HCEC 1CT (cell line): ENCODE data around the gene SLC48A1.
A peak's percentile ranks its signal among the peaks of the same experiment; 100 is the strongest.
"Not testable (repeated sequence)": the region's sequence is repeated elsewhere in the genome, so short reads cannot be mapped to it uniquely, and the experiment has no call there.

ENCODE experiments used
- DNase-seq: peaks from one replicate; pipeline ENCODE4 v3.0.0-alpha.2; 2017

The SLC48A1 gene

DNA sequence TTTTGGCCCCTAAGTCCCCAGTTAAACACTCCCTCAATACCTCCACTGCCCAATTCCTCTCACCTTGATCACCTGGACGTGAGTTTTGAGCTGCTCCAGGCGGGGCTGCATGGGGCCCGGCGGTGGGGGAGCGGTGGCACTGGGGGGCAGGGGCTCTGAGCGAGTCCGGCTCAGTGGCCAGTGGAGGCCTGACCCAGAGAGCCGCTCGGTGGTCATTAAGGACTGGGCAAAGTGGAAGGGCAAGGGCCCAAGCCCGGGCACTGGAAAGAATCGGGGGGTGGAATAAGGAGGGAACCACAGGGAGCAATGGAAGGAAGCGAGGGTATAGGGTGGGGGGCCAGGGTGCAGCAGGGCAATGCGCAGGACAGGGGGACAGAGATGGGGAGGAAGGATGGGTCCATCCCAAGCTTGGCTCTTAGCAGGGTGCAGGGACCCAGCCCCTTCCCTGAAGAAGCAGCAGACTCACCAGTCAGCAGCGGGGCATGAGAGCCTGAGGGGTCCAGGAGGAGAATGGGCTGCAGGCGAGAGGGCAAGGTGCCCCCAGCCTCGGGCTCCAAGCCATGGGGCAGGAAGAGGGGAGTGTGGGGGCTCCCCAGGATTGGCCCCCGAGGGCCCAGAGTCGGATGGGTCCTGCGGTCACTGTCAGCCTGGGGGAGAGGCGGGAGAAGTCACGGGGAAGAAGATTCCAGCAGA, 22.2 kb downstream of the SLC48A1 start:
- no peak for DNase-seq

DNA sequence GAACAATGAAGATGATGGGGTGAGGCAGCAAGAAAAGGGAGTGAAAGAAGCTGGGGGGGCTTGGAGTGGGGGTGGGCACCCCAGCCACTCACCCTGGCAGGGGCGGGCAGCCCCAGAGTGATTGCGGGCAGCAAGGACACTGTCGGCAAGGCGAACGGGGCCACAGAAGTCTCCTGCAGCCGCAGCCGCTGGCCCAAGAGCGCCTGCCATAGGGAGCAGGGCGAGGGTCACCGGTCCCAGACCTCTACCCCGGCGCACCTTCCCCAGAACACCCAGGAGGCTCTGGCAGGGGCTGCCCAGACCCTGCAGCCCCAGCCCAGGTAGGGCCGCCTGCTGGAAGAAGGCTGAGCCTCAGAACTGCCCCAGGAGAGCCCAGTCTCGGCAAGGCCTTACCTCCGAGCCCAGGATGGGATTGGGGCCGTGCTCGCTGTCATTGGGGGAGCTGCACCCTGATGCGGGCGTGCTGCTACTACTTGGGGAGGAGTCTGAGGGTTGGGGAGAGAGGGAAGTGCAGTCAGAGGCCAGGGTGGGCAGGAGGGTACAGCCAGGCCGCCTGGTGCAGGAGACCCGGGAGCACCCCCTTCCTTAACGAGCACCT, 22.9 kb downstream of the SLC48A1 start:
- no peak for DNase-seq

- no peak for DNase-seq
Measured at GRCh38 chr12:47797441-47797840, 24.4 kb downstream of the SLC48A1 start.

DNA sequence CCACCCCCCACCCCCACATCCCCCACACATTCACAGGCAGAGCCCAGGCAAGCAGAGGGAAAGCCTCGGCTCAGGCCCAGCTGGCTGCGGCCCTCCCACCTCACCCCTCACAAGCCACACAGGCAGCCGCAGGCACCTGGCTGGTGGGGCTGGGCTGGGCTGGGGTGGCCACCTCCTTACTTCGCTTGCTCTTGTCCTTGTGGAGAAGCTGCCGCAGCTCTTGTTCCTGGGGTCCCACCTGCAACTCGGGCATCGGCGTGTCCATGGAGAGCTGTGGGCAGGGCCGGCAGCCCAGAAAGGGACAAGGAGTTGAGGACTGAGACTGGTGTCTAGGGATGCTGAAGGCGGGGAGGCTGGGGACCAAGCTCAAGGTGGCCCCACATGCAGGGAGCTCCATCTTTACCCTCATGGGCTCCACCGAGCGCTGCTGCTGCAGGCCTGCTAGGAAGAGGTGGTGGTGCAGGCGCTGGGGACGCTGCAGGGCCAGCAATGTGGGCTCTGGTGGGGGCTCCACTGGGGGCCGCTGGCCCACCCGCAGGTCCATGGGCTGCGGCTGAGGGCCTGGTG, 25.4 kb downstream of the SLC48A1 start:
- no peak for DNase-seq

DNA sequence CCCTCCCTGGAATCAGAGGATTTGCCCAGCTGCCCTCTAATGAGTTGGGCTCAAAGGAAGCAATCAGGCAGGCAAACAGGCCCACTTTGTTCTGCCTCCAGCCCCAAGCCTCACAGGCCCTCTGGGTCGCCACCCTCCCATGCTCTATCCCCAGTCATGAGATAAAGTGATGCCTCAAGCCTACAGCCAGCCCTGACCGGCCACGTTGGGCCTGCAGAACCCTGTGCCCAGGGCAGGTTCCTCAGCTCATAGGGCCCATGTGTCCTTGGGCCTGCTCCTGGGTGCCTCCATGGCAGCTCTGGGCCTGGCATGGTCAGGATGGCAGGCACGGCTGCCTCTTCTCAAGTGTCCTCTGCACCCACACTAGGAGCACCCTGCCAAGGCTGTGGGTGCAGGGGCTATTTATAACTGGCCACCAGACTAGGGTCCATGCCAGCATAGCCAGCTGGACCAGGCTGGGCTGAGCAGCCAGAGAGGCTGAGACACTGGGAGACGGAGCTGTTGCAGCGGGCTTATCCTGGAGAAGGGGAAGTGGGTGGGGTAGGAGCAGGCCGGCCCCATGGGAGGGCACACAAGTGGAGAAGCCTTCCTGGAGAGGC, 26.4 kb downstream of the SLC48A1 start:
- DNase-seq = no peak

DNA sequence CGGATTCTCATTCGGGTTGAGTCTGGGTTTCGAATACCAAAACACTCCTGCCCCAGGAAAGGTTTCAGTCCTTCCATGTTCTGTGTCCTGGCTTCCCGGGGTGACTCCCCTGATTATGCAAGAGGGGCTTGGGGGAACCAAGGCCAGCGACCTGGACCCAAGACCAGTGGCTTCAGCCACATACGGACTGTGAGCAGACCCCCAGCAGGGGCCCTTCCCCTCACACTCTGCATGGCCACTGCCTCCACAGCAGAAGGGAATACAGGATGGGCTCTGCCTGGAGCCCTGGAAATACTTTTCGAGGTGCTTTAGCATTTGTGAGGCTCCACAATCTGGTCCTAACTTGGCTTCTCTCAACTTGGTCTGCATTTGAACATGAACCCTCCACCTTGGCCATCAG, 27.5 kb downstream of the SLC48A1 start:
- DNase-seq = no peak

GRCh38 chr12:47801170-47801903, 28.3 kb downstream of the SLC48A1 start:
- DNase-seq = no peak

GRCh38 chr12:47801904-47802246, 28.8 kb downstream of the SLC48A1 start:
- DNase-seq = no peak

GRCh38 chr12:47802312-47802711, 29.3 kb downstream of the SLC48A1 start:
- DNase-seq = no peak

GRCh38 chr12:47803191-47803875, 30.3 kb downstream of the SLC48A1 start:
- no peak for DNase-seq

DNA sequence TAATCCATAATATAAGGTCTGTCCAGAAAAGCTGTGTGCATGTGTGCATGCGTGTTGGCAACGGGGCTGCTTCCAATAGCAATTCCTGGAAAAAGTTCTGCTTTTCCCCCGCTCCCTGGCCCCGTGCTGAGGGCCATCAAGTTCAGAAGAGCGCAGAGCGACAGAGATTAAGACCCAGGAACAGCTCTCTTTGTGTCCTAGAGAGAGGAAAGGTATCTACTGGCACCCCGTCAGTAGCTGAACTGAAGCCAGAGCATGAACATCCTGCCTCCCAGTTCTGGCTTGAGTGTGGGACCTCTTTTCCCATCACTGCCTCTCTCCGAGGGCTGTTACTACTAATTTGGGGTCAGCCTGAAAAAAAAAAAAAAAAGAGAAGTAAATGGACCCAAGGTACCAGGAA, 31.1 kb downstream of the SLC48A1 start:
- no peak for DNase-seq

DNA sequence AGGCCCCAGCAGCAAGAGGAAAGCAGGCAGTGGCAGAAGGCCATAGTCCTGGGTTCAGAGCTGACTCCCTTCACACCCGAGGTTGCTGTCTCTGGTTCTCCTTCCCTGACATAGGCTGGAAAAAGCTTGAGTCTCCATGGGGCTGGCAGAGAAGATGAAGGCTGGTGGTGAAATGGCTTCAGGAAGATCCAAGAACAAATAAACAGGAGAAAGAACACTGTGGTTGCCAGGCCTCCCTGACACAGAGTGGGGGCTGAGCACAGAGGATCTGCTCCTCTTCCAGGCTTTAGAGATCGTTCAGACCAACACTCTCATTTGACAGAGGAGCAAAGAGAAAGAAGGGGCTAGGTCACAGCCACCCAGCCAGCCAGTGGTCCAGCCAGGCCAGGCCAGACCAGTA, 32.4 kb downstream of the SLC48A1 start:
- no peak for DNase-seq

GRCh38 chr12:47807338-47807737, 34.3 kb downstream of the SLC48A1 start:
- DNase-seq = no peak

DNA sequence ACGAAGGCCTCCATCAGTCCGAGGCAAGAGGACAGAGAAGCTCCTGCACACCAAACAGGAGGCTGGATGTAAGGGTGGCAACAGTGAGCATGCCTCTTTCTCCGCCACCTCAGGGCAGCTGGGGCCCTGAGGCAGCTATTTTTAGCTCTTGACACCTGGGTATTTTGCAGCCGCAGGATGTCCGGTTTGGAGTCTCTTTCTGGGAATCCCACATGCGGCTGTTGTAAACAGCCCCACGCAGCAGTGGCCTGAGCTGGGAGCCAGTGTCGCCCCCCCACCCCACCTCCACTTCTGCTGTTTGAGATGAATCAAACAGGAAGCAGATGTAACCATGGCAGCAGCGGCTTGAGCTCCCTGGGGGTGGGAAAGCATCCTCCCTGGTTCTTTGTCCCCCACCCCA, 35.0 kb downstream of the SLC48A1 start:
- no peak for DNase-seq

DNA sequence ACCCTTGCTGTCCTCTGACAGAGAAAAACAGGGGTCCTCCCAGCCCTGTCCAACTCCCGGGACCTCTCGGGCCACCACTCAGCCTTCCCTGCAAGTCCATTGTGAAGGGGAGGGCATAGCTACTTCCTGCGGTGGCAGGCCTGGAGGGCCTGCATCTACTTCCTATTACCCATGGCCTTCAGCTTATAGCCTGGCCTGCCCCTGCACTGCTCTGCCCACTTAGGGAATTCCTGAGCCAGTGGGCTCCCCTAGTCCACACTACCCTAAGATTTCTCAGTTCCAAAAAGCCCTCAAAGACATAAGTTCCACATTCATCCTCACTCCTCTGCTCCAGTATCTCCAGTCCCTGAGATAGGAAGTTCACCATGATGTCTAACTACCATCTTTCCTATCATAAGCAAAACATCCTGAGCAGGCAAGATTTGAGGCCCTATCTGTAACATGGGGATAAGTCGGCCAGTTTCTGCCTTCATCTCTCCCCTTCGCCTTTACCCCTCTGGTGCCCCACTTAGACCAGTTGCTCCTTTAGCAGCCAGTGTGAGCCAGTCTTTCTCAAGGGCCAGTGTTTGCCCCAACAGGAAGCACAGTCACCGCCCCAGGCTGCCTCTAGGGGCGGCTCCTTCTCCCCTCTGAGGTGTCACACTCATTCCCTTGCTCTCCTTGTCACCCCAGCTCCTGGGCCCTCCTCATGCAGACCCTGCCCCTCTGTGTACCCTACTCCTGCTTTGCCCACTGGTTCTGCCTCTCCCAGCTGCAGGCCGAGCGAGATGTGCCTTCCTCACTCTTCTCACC, 35.7 kb downstream of the SLC48A1 start:
- DNase-seq = peak; percentile 56

GRCh38 chr12:47809518-47809917, 36.5 kb downstream of the SLC48A1 start:
- DNase-seq = not testable (repeated sequence)

DNA sequence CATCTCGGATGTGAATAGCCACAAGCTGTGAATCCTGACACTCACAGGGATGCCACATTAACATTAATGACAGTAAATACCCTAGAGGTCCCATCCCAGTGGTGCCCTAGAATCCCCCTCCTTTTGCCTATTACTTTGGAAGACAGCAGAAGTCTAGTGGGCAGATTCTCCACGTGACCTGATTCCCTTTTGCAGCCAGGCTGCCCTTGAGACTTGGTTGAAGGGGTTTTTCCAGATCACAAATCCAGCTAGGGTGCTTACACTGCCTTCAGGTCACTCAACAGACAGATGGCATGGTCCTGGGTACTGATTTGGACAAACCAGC, 38.0 kb downstream of the SLC48A1 start:
- DNase-seq = no peak

DNA sequence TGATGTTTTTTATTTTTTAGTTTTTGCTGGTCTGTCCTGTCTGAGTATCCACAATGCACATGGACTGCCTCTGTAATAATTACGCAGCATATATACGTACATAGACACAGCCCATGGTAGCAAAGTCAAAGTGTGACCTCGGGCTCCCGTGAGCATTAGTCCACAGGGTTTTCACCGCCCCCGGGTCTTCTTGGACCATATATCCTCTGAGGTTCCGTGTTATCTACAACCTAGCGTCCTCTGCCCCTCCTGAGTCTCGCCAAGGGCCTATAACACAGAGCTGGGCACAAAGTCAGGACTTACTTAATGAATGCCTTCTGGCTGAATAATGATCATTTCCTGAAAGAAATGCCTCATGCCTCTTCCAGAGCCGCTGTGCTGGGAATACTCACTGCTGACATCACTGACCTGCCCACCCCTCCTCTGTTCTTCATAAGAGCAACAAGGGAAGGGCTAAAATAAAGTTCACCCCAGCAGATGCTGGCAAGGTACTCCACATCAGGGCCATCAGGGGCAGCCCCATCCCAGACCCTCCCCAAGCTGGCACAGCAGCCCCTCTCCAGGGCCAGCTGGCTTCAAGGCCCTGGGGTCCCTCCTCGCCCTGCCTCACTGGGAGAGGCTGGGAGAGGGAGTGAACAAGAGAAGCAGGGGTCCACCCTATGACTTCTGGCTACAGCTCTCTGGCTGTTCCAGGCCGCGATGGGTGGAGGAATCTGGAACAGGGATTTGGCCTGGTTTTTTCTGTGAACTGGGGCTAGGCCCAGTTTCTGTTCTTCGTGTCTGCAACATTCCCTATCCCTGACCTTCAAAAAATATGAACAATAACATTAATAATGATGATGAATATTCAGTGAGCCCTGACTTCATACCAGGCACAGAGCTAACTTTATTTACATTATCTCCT, 38.8 kb downstream of the SLC48A1 start:
- peak; percentile 83 for DNase-seq

DNA sequence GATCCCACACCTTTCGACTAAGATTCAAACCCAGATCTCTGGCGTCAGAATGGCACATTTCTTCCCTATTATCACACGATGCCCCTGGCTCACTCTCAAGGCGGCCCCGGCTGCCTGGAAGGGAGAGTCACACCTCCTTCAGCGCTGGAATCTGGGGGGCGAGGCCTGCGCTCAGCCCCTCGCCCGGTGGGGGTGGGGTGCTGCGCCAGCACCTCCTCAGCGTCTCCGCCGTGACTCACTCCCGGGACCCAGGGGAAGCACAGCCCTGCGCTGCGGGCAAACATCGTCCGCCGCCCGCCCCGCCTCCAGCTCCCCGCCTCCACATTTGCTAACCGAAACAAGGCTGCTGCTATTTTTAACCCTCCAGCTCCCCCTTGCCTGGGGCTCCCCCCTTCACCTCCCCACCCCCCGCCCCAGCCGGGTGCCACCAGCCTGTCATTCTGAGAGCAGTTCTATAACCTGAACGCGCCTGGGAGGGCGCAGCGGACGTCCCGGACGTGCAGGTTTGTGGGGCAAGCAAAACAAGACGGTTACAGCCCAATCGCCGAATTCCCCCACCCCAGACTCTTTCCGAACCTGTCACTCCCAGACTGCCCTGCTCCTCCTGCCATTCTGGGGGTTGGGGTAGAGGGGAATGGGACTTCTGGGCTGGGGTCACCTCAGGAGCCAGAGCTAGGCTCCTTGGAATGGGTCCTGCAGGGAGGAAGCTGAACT, 39.9 kb downstream of the SLC48A1 start:
- DNase-seq = peak; percentile 84

DNA sequence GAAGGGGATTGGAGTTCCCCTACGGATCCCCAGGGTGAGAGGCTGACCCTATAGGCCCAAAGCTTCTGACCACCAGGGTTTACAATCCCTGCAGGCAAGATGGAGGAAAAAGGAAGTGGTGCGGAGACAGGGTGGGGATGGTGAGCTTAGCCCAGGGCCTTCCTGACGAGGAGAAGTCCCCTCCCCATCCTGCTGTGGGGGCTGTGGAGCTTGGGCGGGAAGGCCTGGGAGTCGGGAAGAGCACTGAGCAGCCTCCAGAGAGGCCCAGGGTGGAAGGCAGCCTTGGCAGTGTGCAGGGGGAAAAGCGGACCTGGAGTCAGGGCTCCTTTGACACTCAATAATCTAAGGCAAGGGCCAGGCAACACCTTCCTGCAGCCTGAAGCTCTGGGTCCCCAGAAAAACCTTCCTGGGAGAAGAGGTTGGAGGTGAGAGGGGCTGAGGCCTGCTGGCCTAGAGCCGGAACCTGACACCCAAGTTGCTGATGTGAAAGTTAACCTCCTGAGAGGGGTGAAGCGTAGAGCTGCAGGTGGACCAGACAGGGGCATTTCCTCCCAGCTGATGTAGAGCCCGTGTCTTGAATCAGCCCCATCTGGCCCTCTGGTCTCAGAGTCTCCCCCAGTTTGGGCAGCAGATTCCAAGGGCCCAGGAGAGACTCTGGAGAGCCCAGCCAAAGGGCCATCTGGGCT, 40.6 kb downstream of the SLC48A1 start:
- no peak for DNase-seq
